Measurements from ENCODE around the gene FILIP1L. TPM values are rescaled to one million over a fixed set of nuclear protein-coding genes. Genes with fewer than 3 reads are reported as not detected.

Gene FILIP1L
- polyA plus RNA-seq, 1 experiment: 31.2 TPM

DNA sequence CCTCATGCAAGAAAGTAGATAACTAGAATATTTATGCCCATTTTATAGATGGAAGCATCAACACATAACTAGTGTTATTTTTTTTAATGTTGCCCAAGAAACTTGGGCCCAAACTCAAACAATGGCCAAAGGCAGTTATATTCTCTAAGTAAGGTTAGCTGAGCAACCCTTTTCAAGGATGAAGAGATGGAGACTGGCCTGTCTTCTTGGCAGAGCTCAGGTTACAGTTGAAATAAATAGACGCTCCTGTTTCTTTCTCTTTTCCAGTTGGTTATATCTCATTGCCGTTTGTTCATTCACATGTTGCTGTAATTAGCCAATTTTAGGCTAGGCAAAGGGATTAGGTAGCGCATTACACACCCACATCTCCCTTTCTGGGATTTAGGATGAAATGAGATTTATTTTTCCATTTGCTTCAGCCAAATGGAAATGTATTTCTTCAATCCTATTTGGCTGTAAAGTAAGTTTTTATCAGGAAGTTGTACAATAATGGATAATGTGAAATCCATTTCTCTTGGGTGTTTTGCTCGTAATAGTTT lies 203.5 kb downstream of the FILIP1L start:
- DNase-seq (ENCODE audit: low read depth): no peak
- Histone ChIP-seq H3K27me3 (ENCODE audit: control insufficient read depth, insufficient read depth, low read length) (no peaks in the 10 kb centered on the region), H3K4me3 (ENCODE audit: low read depth, low read length) (no peak overlapping the region), H3K36me3 (ENCODE audit: control insufficient read depth, insufficient read depth, low read length) (no peaks in the 10 kb centered on the region)
- ChIA-PET CTCF (interaction anchor here (1.2 kb wide), 1 partner anchor 8 kb away, joined by 3 read pairs; no protein-coding TSS in a partner anchor), POLR2A (no interaction called here)
- TF ChIP-seq, protein P1, sequence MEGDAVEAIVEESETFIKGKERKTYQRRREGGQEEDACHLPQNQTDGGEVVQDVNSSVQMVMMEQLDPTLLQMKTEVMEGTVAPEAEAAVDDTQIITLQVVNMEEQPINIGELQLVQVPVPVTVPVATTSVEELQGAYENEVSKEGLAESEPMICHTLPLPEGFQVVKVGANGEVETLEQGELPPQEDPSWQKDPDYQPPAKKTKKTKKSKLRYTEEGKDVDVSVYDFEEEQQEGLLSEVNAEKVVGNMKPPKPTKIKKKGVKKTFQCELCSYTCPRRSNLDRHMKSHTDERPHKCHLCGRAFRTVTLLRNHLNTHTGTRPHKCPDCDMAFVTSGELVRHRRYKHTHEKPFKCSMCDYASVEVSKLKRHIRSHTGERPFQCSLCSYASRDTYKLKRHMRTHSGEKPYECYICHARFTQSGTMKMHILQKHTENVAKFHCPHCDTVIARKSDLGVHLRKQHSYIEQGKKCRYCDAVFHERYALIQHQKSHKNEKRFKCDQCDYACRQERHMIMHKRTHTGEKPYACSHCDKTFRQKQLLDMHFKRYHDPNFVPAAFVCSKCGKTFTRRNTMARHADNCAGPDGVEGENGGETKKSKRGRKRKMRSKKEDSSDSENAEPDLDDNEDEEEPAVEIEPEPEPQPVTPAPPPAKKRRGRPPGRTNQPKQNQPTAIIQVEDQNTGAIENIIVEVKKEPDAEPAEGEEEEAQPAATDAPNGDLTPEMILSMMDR (IDR thresholded peaks at IDR 0.05; ENCODE audit: insufficient read depth, low read depth, low read length): no peak

DNA sequence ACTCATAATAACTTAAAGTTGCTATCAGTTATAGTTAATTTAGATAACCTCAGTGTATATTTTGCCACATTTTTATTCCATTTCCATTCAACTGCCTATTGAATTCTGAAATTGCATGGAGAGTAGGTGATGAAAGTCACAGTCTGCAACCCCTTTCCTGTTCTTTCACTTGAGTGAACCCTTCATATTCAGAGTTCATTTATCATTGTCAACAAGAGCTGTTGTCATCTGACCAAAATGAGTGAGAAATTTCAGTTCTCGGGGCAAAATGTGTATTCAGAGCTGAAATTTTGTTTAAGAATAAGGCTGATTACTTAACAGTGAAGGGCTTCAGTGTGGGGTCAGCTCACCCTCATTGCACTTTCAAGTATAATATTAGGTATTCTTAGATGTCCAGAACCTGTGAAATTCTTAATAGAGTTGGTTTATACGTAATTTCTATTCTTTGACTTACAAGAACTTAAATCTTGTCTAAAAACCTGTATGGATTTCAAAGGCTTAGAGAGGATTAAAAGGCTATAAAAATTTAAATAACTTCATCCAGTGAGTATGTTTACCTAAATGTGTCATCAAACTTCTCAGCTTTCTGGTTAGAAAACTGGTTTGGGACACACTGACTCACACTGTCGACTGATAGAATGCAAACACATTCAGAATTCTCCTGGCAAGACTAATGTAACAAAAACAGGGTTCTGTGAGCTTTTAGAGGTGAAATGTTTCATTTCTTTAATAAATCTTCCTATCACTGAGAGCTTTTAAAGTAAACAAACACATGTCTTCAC lies 204.4 kb downstream of the FILIP1L start:
- Histone ChIP-seq H3K36me3 (ENCODE audit: control insufficient read depth, insufficient read depth, low read length) (no peaks in the 10 kb centered on the region), H3K27me3 (ENCODE audit: control insufficient read depth, insufficient read depth, low read length) (no peaks in the 10 kb centered on the region), H3K4me3 (ENCODE audit: low read depth, low read length) (no peak overlapping the region)
- ChIA-PET POLR2A (no interaction called here), CTCF (interaction anchor here (1.2 kb wide), 1 partner anchor 9 kb away, joined by 3 read pairs; no protein-coding TSS in a partner anchor)
- no peak for DNase-seq (ENCODE audit: low read depth)
- TF ChIP-seq, protein P1 (IDR thresholded peaks at IDR 0.05; ENCODE audit: insufficient read depth, low read depth, low read length): no peak

DNA sequence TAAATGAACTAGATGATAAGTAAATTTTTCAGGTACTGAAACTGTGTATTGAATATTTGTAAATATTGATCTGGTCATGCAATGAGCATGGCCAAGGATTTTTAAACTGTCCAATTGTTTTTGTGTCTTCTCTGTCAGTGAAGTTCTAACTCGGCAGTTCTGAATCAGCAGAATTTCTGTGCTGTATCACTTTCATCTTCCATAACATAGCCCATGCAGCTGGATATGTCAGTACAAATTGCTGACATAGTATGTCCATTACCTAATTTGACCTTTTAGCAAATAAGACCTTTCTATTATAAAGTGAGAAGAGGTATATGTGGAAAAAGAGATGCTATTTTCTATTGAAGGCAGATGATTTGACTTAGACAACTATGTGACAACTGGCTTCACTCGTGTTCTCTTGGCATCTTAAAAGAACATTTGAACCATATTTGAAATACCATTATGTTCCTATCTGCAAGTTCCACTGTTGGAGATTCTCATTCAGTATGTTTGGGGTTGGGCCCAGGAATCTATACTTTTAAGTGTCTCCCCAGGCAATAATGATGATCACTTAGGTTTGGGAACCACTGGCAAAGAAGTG lies 206.2 kb downstream of the FILIP1L start:
- no peaks in the 10 kb centered on the region for H3K27me3 ChIP-seq (ENCODE audit: control insufficient read depth, insufficient read depth, low read length)
- TF ChIP-seq, protein P1 (IDR thresholded peaks at IDR 0.05; ENCODE audit: insufficient read depth, low read depth, low read length): no peak
- DNase-seq (ENCODE audit: low read depth): no peak
- CTCF ChIA-PET: interaction anchor here (0.9 kb wide), 1 partner anchor 12 kb away, joined by 5 read pairs; no protein-coding TSS in a partner anchor
- H3K36me3 ChIP-seq (ENCODE audit: control insufficient read depth, insufficient read depth, low read length): no peaks in the 10 kb centered on the region
- POLR2A ChIA-PET: no interaction called here
- no peak overlapping the region for H3K4me3 ChIP-seq (ENCODE audit: low read depth, low read length)

DNA sequence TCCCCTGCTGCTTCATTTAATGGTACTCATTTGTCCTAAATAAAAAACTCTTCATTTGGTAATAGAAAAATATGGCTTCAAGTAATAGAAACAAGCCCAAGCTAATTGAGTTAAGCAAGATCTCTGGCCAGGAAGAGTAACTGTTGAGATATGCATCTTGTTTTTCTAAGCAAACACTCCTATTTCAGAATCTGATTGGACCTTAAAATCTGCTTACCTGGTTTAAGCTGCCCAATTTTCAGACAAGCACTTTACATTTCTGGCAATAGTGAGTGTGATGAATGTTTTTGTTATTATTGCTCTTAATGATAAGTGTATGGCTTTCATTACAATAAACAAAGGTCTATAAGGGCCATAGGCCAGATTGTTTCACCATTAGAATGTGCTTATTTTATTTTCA lies 210.4 kb downstream of the FILIP1L start:
- CTCF ChIA-PET: interaction anchor here (0.7 kb wide), 1 partner anchor 1042 kb away, joined by 3 read pairs; no protein-coding TSS in a partner anchor
- POLR2A ChIA-PET: no interaction called here
- no peak for DNase-seq (ENCODE audit: low read depth)
- TF ChIP-seq, protein P1 (IDR thresholded peaks at IDR 0.05; ENCODE audit: insufficient read depth, low read depth, low read length): no peak
- no peaks in the 10 kb centered on the region for H3K27me3 ChIP-seq (ENCODE audit: control insufficient read depth, insufficient read depth, low read length)
- no peaks in the 10 kb centered on the region for H3K36me3 ChIP-seq (ENCODE audit: control insufficient read depth, insufficient read depth, low read length)
- no peak overlapping the region for H3K4me3 ChIP-seq (ENCODE audit: low read depth, low read length)

DNA sequence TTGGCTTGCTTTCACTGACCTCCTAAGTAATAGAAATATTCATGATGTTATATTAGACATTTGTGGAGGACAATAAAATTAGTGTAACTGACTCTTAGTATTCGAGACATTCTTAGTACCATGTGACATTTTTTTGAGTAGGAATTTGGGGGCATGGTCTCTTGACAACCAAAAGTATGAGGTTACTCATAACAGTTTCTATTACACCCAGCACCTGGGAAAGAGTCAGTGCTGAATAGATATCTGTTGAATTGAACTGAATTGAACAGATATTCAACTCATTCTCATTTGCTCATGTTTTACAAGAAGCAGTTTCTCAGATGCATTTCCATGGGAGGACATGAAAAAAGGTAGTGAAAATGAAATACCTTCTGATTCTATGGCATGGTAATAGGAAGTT lies 212.2 kb downstream of the FILIP1L start:
- POLR2A ChIA-PET: interaction anchor here (0.8 kb wide), 1 partner anchor 359 kb away, joined by 3 read pairs; the partner anchor contains the start of gene TBC1D23

More for the DNA sequence above, 212.2 kb downstream of the FILIP1L start:
- Histone ChIP-seq H3K36me3 (ENCODE audit: control insufficient read depth, insufficient read depth, low read length) (no peaks in the 10 kb centered on the region), H3K4me3 (ENCODE audit: low read depth, low read length) (no peak overlapping the region), H3K27me3 (ENCODE audit: control insufficient read depth, insufficient read depth, low read length) (no peaks in the 10 kb centered on the region)
- CTCF ChIA-PET: interaction anchor here (1.6 kb wide), 1 partner anchor 31 kb away, joined by 3 read pairs; no protein-coding TSS in a partner anchor
- TF ChIP-seq, protein P1 (IDR thresholded peaks at IDR 0.05; ENCODE audit: insufficient read depth, low read depth, low read length): no peak
- no peak for DNase-seq (ENCODE audit: low read depth)
